H9 (cell line): ENCODE data around the gene RNF26. TPM values are rescaled to one million over a fixed set of nuclear protein-coding genes. Genes with fewer than 3 reads are reported as not detected.

Experiments used
- DNase-seq: peaks from one replicate; pipeline ENCODE4 v3.0.0-alpha.2; 2017
- H2AFZ ChIP-seq: one replicate; pipeline ENCODE4 v1.6.1; 2013; ENCODE audit warnings: mild to moderate bottlenecking, low read length, control low read depth, moderate library complexity
- H2AK5ac ChIP-seq: 2 replicates; pipeline ENCODE4 v1.6.1; 2013; ENCODE audit warnings: low read length, control low read depth, mixed read lengths; ENCODE audit not compliant: insufficient read length
- H2BK120ac ChIP-seq: one replicate; pipeline ENCODE4 v1.6.1; 2013; ENCODE audit warnings: low read depth, mild to moderate bottlenecking, low read length, control low read depth, inconsistent platforms; ENCODE audit not compliant: poor library complexity, severe bottlenecking
- H2BK12ac ChIP-seq: 2 replicates; pipeline ENCODE4 v1.6.1; 2013; ENCODE audit warnings: low read length, control low read depth, mixed read lengths, low read depth; ENCODE audit not compliant: insufficient read length
- H2BK15ac ChIP-seq: 2 replicates; pipeline ENCODE4 v1.6.1; 2013; ENCODE audit warnings: low read depth, low read length, control low read depth
- H2BK20ac ChIP-seq: one replicate; pipeline ENCODE4 v1.6.1; 2013; ENCODE audit warnings: low read depth, mild to moderate bottlenecking, low read length, control low read depth, inconsistent platforms; ENCODE audit not compliant: poor library complexity, severe bottlenecking
- H2BK5ac ChIP-seq: 2 replicates; pipeline ENCODE4 v1.6.1; 2013; ENCODE audit warnings: low read length, control low read depth, mixed read lengths; ENCODE audit not compliant: insufficient read length
- H3K14ac ChIP-seq: 2 replicates; pipeline ENCODE4 v1.6.1; 2013; ENCODE audit warnings: low read length, control low read depth; ENCODE audit not compliant: insufficient read depth
- H3K18ac ChIP-seq: 2 replicates; pipeline ENCODE4 v1.6.1; 2013; ENCODE audit warnings: low read depth, mild to moderate bottlenecking, mixed read lengths, low read length, control low read depth; ENCODE audit not compliant: insufficient read length
- H3K23ac ChIP-seq: 2 replicates; pipeline ENCODE4 v1.6.1; 2013; ENCODE audit warnings: low read length, control low read depth, mixed read lengths, low read depth; ENCODE audit not compliant: insufficient read length
- H3K23me2 ChIP-seq: 2 replicates; pipeline ENCODE4 v1.6.1; 2013; ENCODE audit warnings: low read depth, mild to moderate bottlenecking, mixed read lengths, low read length, control low read depth; ENCODE audit not compliant: insufficient read length, poor library complexity, severe bottlenecking
- H3K27ac ChIP-seq: 2 replicates; pipeline ENCODE4 v1.5.1; 2013; ENCODE audit warnings: low read length, control low read depth, mixed read lengths, low read depth; ENCODE audit not compliant: insufficient read length
- H3K27me3 ChIP-seq: 2 replicates; pipeline ENCODE4 v1.6.1; 2013; ENCODE audit warnings: low read length, control low read depth, inconsistent platforms; ENCODE audit not compliant: insufficient read depth
- H3K4ac ChIP-seq: 2 replicates; pipeline ENCODE4 v1.6.1; 2013; ENCODE audit warnings: low read depth, mild to moderate bottlenecking, control low read depth, inconsistent platforms, low read length, moderate library complexity
- H3K4me1 ChIP-seq: 2 replicates; pipeline ENCODE4 v1.6.1; 2013; ENCODE audit warnings: low read length, control low read depth, inconsistent platforms; ENCODE audit not compliant: insufficient read depth
- H3K4me2 ChIP-seq: 2 replicates; pipeline ENCODE4 v1.6.1; 2013; ENCODE audit warnings: low read length, control low read depth, mixed read lengths; ENCODE audit not compliant: insufficient read length, insufficient read depth
- H3K56ac ChIP-seq: 2 replicates; pipeline ENCODE4 v1.6.1; 2013; ENCODE audit warnings: low read depth, mild to moderate bottlenecking, mixed read lengths, low read length, control low read depth; ENCODE audit not compliant: insufficient read length
- H3K79me1 ChIP-seq: 2 replicates; pipeline ENCODE4 v1.6.1; 2013; ENCODE audit warnings: low read depth, mild to moderate bottlenecking, moderate library complexity, low read length, control low read depth, inconsistent platforms; ENCODE audit not compliant: insufficient read depth, poor library complexity, severe bottlenecking
- H3K79me2 ChIP-seq: 2 replicates; pipeline ENCODE4 v1.6.1; 2013; ENCODE audit warnings: low read length, control low read depth, inconsistent platforms; ENCODE audit not compliant: insufficient read depth
- H3K9ac ChIP-seq: 2 replicates; pipeline ENCODE4 v1.6.1; 2013; ENCODE audit warnings: low read length, control low read depth, mixed read lengths; ENCODE audit not compliant: insufficient read length; ENCODE audit errors: extremely low read depth
- H3K9me3 ChIP-seq: one replicate; pipeline ENCODE4 v1.6.1; 2013; ENCODE audit warnings: low read depth, low read length, inconsistent platforms; ENCODE audit not compliant: control insufficient read depth
- H3T11ph ChIP-seq: one replicate; pipeline ENCODE4 v1.6.1; 2013; ENCODE audit warnings: mild to moderate bottlenecking, low read length, control low read depth, inconsistent platforms
- H4K20me1 ChIP-seq: one replicate; pipeline ENCODE4 v1.6.1; 2013; ENCODE audit not compliant: control insufficient read depth, insufficient read length, insufficient read depth
- H4K5ac ChIP-seq: 2 replicates; pipeline ENCODE4 v1.6.1; 2013; ENCODE audit warnings: low read depth, mild to moderate bottlenecking, mixed read lengths, low read length, control low read depth; ENCODE audit not compliant: insufficient read length
- H4K8ac ChIP-seq: replicated peaks from 2 replicates; pipeline ENCODE4 v1.6.1; 2013; ENCODE audit warnings: low read length, control low read depth, mixed read lengths, low read depth; ENCODE audit not compliant: insufficient read length
- H4K91ac ChIP-seq: 2 replicates; pipeline ENCODE4 v1.6.1; 2013; ENCODE audit warnings: low read depth, mild to moderate bottlenecking, moderate library complexity, mixed read lengths, low read length, control low read depth; ENCODE audit not compliant: insufficient read length
- H3K27ac Mint-ChIP-seq, 3 experiments: 2 replicates in 2 of 3; 3 replicates in 1 of 3; pipeline ENCODE4 v1.8.0; 2020 to 2021; ENCODE audit warnings: mixed read lengths in 3 of 3, mild to moderate bottlenecking in 1 of 3, moderate library complexity in 1 of 3
- H3K27me3 Mint-ChIP-seq: 2 replicates; pipeline ENCODE4 v1.8.0; 2021; ENCODE audit warnings: low read depth, mild to moderate bottlenecking, moderate library complexity, mixed read lengths
- H3K36me3 Mint-ChIP-seq, 3 experiments: 2 replicates in 2 of 3; 3 replicates in 1 of 3; pipeline ENCODE4 v1.8.0; 2020 to 2021; ENCODE audit warnings: low read depth in 3 of 3, mixed read lengths in 3 of 3; ENCODE audit not compliant: insufficient read depth in 1 of 3
- H3K4me1 Mint-ChIP-seq, 2 experiments: 2 replicates each; pipeline ENCODE4 v1.8.0; 2020; ENCODE audit warnings: mixed read lengths in 2 of 2
- H3K4me3 Mint-ChIP-seq, 2 experiments: 2 replicates in 1 of 2; 3 replicates in 1 of 2; pipeline ENCODE4 v1.8.0; 2020 to 2021; ENCODE audit warnings: mild to moderate bottlenecking in 2 of 2, mixed read lengths in 2 of 2, moderate library complexity in 1 of 2
- H3K9me3 Mint-ChIP-seq, 2 experiments: 2 replicates in 1 of 2; 3 replicates in 1 of 2; pipeline ENCODE4 v1.8.0; 2020; ENCODE audit warnings: mild to moderate bottlenecking in 2 of 2, mixed read lengths in 2 of 2, moderate library complexity in 1 of 2
- CTCF ChIP-seq: fragments of 200-600 bp; sonication (generic); conservative IDR thresholded peaks from 3 replicates; pipeline ENCODE4 v1.8.0; 2021; ENCODE audit warnings: antibody characterized with exemption, mild to moderate bottlenecking
- WGBS: extraction: QIAGEN DNeasy Blood & Tissue Kit; methylation state at CpG from one replicate; pipeline ENCODE4 v1.1.7; 2013; ENCODE audit warnings: missing lambda C conversion rate, low lambda C conversion rate, mixed read lengths; ENCODE audit not compliant: insufficient read length; ENCODE audit errors: extremely low coverage; 5-methylcytosine and 5-hydroxymethylcytosine counted together
- total RNA-seq: library from RNA; stranded (reverse); gene quantifications from 2 replicates; pipeline ENCODE4 v1.2.1, GENCODE V29; 2021

The RNF26 gene
- total RNA-seq, 1 experiment from 2014 or later = 57.6 TPM

GRCh38 chr11:119371067-119371601 lies 36.8 kb downstream of the RNF26 start:
- Histone ChIP-seq H3K4me2 (no peak overlapping the region), H3K79me2 (no peaks in the 10 kb centered on the region), H4K5ac (no peak overlapping the region), H3K9me3 (no peaks in the 10 kb centered on the region), H3K27ac (no peak overlapping the region), H3K18ac (no peak overlapping the region), H4K91ac (no peak overlapping the region), H3K56ac (no peak overlapping the region), H2BK20ac (no peak overlapping the region), H3K27me3 (no peaks in the 10 kb centered on the region), H3K23ac (no peak overlapping the region), H3K9ac (no peak overlapping the region), H2BK12ac (no peak overlapping the region), H2BK120ac (no peak overlapping the region), H3K23me2 (no peaks in the 10 kb centered on the region), H3K79me1 (no peaks in the 10 kb centered on the region), H3K4me1 (peaks cover 2% of the 10 kb centered on the region; the same call in 1 of the 2 replicates), H3K4ac (no peak overlapping the region), H2BK15ac (no peak overlapping the region), H2BK5ac (no peak overlapping the region), H4K8ac (no peak overlapping the region), H4K20me1 (no peaks in the 10 kb centered on the region), H2AFZ (no peak overlapping the region), H3T11ph (no peak overlapping the region), H3K14ac (no peak overlapping the region), H2AK5ac (no peak overlapping the region)
- TF ChIP-seq CTCF = no peak
- Mint-ChIP-seq H3K27me3 (peaks cover 32% of the 10 kb centered on the region), H3K4me1 (peaks cover 62 to 70% of the 10 kb centered on the region in 2 experiments), H3K4me3 (no peak overlapping the region; a peak in 1 of 5 replicates), H3K9me3 (no peaks in the 10 kb centered on the region), H3K36me3 (peaks cover 0 to 5% (median 0%) of the 10 kb centered on the region in 3 experiments; a peak in 3 of 7 replicates), H3K27ac (no peak overlapping the region; a peak in 1 of 7 replicates)
- no CpG with 5 or more reads among the region's 8 CpGs for WGBS
- DNase-seq = no peak
